OCI-LY1 (cell line): ENCODE results near the gene SAXO2.
"Not testable (repeated sequence)": the region's sequence is repeated elsewhere in the genome, so short reads cannot be mapped to it uniquely, and the experiment has no call there.

Experiments used
- H2AFZ ChIP-seq: fragments of 200-600 bp; sonication (generic), shearing (Covaris generic); 2 replicates; pipeline ENCODE4 v1.6.0; 2014; ENCODE audit warnings: antibody characterized with exemption, mild to moderate bottlenecking, low read length
- H3F3A ChIP-seq: fragments of 200-600 bp; sonication (generic), shearing (Covaris generic); 2 replicates; pipeline ENCODE4 v1.6.0; 2014; ENCODE audit warnings: mild to moderate bottlenecking, antibody characterized with exemption, low read length, moderate library complexity; ENCODE audit not compliant: insufficient read depth
- H3K27ac ChIP-seq: fragments of 200-600 bp; sonication (generic); 2 replicates; pipeline ENCODE4 v1.5.1; 2014; ENCODE audit warnings: low read length, mixed run types, mild to moderate bottlenecking, low read depth; ENCODE audit not compliant: poor library complexity, severe bottlenecking
- H3K27me3 ChIP-seq: fragments of 200-600 bp; sonication (generic); 2 replicates; pipeline ENCODE4 v1.6.0; 2014; ENCODE audit warnings: antibody characterized with exemption, mild to moderate bottlenecking, low read length, moderate library complexity; ENCODE audit not compliant: insufficient read depth
- H3K36me3 ChIP-seq: fragments of 200-600 bp; sonication (generic); 2 replicates; pipeline ENCODE4 v1.6.1; 2014; ENCODE audit warnings: mild to moderate bottlenecking, antibody characterized with exemption, low read length, moderate library complexity, mixed read lengths; ENCODE audit not compliant: insufficient read depth
- H3K4me1 ChIP-seq: fragments of 200-600 bp; sonication (generic); 2 replicates; pipeline ENCODE4 v1.5.1; 2014; ENCODE audit warnings: mild to moderate bottlenecking, low read length, moderate library complexity; ENCODE audit not compliant: insufficient read depth, severe bottlenecking
- H3K4me2 ChIP-seq: fragments of 200-600 bp; sonication (generic), shearing (Covaris generic); 2 replicates; pipeline ENCODE4 v1.6.1; 2014; ENCODE audit warnings: low read length
- H3K4me3 ChIP-seq: fragments of 200-600 bp; sonication (generic); 2 replicates; pipeline ENCODE4 v1.5.1; 2014; ENCODE audit warnings: low read length, low read depth, mild to moderate bottlenecking, mixed read lengths; ENCODE audit not compliant: poor library complexity, severe bottlenecking
- H3K79me2 ChIP-seq: fragments of 200-600 bp; shearing (Covaris generic); 2 replicates; pipeline ENCODE4 v1.6.1; 2016; ENCODE audit warnings: mixed run types, low read length, mixed read lengths; ENCODE audit not compliant: insufficient read depth
- H3K9ac ChIP-seq: fragments of 200-600 bp; sonication (generic), shearing (Covaris generic); 2 replicates; pipeline ENCODE4 v1.6.1; 2014; ENCODE audit warnings: mild to moderate bottlenecking, low read length, mixed read lengths
- H3K9me2 ChIP-seq: fragments of 200-600 bp; sonication (generic), shearing (Covaris generic); 2 replicates; pipeline ENCODE4 v1.6.1; 2014; ENCODE audit warnings: low read depth, mild to moderate bottlenecking, low read length, mixed read lengths
- H3K9me3 ChIP-seq: fragments of 200-600 bp; shearing (Covaris generic); 2 replicates; pipeline ENCODE4 v1.6.1; 2014; ENCODE audit warnings: low read length, mixed read lengths
- H4K20me1 ChIP-seq: fragments of 200-600 bp; sonication (generic), shearing (Covaris generic); 2 replicates; pipeline ENCODE4 v1.6.0; 2016; ENCODE audit warnings: mild to moderate bottlenecking, low read length; ENCODE audit not compliant: insufficient read depth
- CTCF ChIP-seq: fragments of 200-600 bp; sonication (generic), shearing (Covaris generic); IDR thresholded peaks from 2 replicates; pipeline ENCODE4 v1.5.1; 2017; ENCODE audit warnings: mild to moderate bottlenecking, antibody characterized with exemption, low read length, moderate library complexity, mixed read lengths
- EZH2 ChIP-seq: fragments of 200-600 bp; sonication (generic), shearing (Covaris generic); IDR thresholded peaks from 2 replicates; pipeline ENCODE4 v1.8.0; 2017; ENCODE audit warnings: borderline replicate concordance, mixed run types, mild to moderate bottlenecking, antibody characterized with exemption, low read length, moderate library complexity, mixed read lengths

SAXO2 gene

GRCh38 chr15:82231233-82231632, 31.4 kb upstream of the SAXO2 start:
- Histone ChIP-seq H3K4me3 (no peak overlapping the region), H4K20me1 (no peaks in the 10 kb centered on the region), H3K79me2 (no peaks in the 10 kb centered on the region), H3K4me2 (no peak overlapping the region), H3K9me3 (no peaks in the 10 kb centered on the region), H3K27me3 (no peaks in the 10 kb centered on the region), H3K27ac (no peak overlapping the region), H2AFZ (no peak overlapping the region), H3K9me2 (no peaks in the 10 kb centered on the region), H3F3A (no peaks in the 10 kb centered on the region), H3K4me1 (no peaks in the 10 kb centered on the region), H3K9ac (no peak overlapping the region), H3K36me3 (peaks cover 38% of the 10 kb centered on the region)
- no peak for TF ChIP-seq CTCF
- no peak for TF ChIP-seq EZH2

GRCh38 chr15:82231842-82232241, 30.8 kb upstream of the SAXO2 start:
- Histone ChIP-seq H3F3A (no peaks in the 10 kb centered on the region), H3K4me1 (no peaks in the 10 kb centered on the region), H3K27me3 (no peaks in the 10 kb centered on the region), H2AFZ (no peak overlapping the region), H4K20me1 (no peaks in the 10 kb centered on the region), H3K27ac (no peak overlapping the region), H3K4me3 (no peak overlapping the region), H3K36me3 (peaks cover 37% of the 10 kb centered on the region), H3K9me3 (no peaks in the 10 kb centered on the region), H3K79me2 (no peaks in the 10 kb centered on the region), H3K4me2 (no peak overlapping the region), H3K9me2 (no peaks in the 10 kb centered on the region), H3K9ac (no peak overlapping the region)
- no peak for TF ChIP-seq CTCF
- TF ChIP-seq EZH2, result no peak

GRCh38 chr15:82237944-82238534, 24.6 kb upstream of the SAXO2 start:
- H3K9me3 ChIP-seq, H3K27ac ChIP-seq, H3K9me2 ChIP-seq, H4K20me1 ChIP-seq, H3K79me2 ChIP-seq, H3K4me1 ChIP-seq, H3K4me2 ChIP-seq, H3K4me3 ChIP-seq, H3K27me3 ChIP-seq, H2AFZ ChIP-seq, H3F3A ChIP-seq, H3K9ac ChIP-seq: not testable (repeated sequence)
- peaks cover 26% of the 10 kb centered on the region for H3K36me3 ChIP-seq

- H4K20me1 ChIP-seq, result no peaks in the 10 kb centered on the region
- no peak overlapping the region for H2AFZ ChIP-seq
- no peak overlapping the region for H3K4me3 ChIP-seq
- H3K9me2 ChIP-seq, result no peaks in the 10 kb centered on the region
- no peaks in the 10 kb centered on the region for H3F3A ChIP-seq
- TF ChIP-seq CTCF, result no peak
- no peak for TF ChIP-seq EZH2
- H3K27ac ChIP-seq, result no peak overlapping the region
- H3K27me3 ChIP-seq, result no peaks in the 10 kb centered on the region
- no peaks in the 10 kb centered on the region for H3K79me2 ChIP-seq
- H3K9me3 ChIP-seq, result no peaks in the 10 kb centered on the region
- H3K9ac ChIP-seq, result no peak overlapping the region
- no peaks in the 10 kb centered on the region for H3K4me1 ChIP-seq
- peaks cover 26% of the 10 kb centered on the region for H3K36me3 ChIP-seq
- no peak overlapping the region for H3K4me2 ChIP-seq
Observed at GRCh38 chr15:82239685-82240391, 22.8 kb upstream of the SAXO2 start.

- H3K9ac ChIP-seq, H3K9me2 ChIP-seq, H3K4me3 ChIP-seq, H3K4me2 ChIP-seq, H4K20me1 ChIP-seq, H3K79me2 ChIP-seq, H3K4me1 ChIP-seq, H2AFZ ChIP-seq, H3F3A ChIP-seq, H3K9me3 ChIP-seq, H3K27me3 ChIP-seq, H3K27ac ChIP-seq: not testable (repeated sequence)
- peaks cover 25% of the 10 kb centered on the region for H3K36me3 ChIP-seq
Observed at GRCh38 chr15:82241836-82242499, 20.6 kb upstream of the SAXO2 start.
